Esophagus (tissue), 2 donors: ENCODE results near the gene F11R. TPM values are rescaled to one million over a fixed set of nuclear protein-coding genes. Genes with fewer than 3 reads are reported as not detected.
"Not testable (repeated sequence)": the region's sequence is repeated elsewhere in the genome, so short reads cannot be mapped to it uniquely, and the experiment has no call there.

ENCODE experiments used
- H3K27ac ChIP-seq, 2 donors: one replicate each; pipeline ENCODE4 v1.5.1; 2013; ENCODE audit warnings: low read depth in 2 of 2, mild to moderate bottlenecking in 2 of 2, inconsistent platforms in 1 of 2, low read length in 1 of 2, moderate library complexity in 1 of 2
- H3K27me3 ChIP-seq, 2 donors: one replicate each; pipeline ENCODE4 v1.6.1; 2013; ENCODE audit warnings: low read length in 2 of 2, control low read depth in 1 of 2, mild to moderate bottlenecking in 1 of 2; ENCODE audit not compliant: insufficient read depth in 2 of 2, control insufficient read depth in 1 of 2
- H3K36me3 ChIP-seq, 2 donors: one replicate each; pipeline ENCODE4 v1.6.1; 2013; ENCODE audit warnings: low read length in 1 of 2; ENCODE audit not compliant: control insufficient read depth in 2 of 2, insufficient read depth in 2 of 2
- H3K4me1 ChIP-seq, 2 donors: one replicate each; pipeline ENCODE4 v1.6.1; 2013; ENCODE audit warnings: low read length in 1 of 2; ENCODE audit not compliant: control insufficient read depth in 2 of 2, insufficient read depth in 2 of 2
- H3K4me3 ChIP-seq, 2 donors: one replicate each; pipeline ENCODE4 v1.5.1; 2013; ENCODE audit warnings: low read length in 2 of 2, mild to moderate bottlenecking in 2 of 2, low read depth in 1 of 2, moderate library complexity in 1 of 2
- H3K9me3 ChIP-seq, 2 donors: one replicate each; pipeline ENCODE4 v1.6.1; 2013; ENCODE audit warnings: mild to moderate bottlenecking in 2 of 2, low read depth in 1 of 2, low read length in 1 of 2, moderate library complexity in 1 of 2; ENCODE audit not compliant: control insufficient read depth in 2 of 2, insufficient read depth in 1 of 2
- WGBS, 2 donors: extraction: QIAGEN DNeasy Blood & Tissue Kit; methylation state at CpG; one replicate each; pipeline ENCODE4 v1.1.7; 2013; 5-methylcytosine and 5-hydroxymethylcytosine counted together
- polyA plus RNA-seq, 2 donors: library from polyadenylated mRNA; stranded (reverse); fragments of 200-250 nt; gene quantifications; one replicate each; pipeline ENCODE4 v1.2.3, GENCODE V29; 2013
- donor health status: healthy with polysubstance abuse.
- donor health status: Bipolar disorder and iron deficiency.

F11R gene
- polyA plus RNA-seq, 2 donors = 56.5 to 76.4 TPM

DNA sequence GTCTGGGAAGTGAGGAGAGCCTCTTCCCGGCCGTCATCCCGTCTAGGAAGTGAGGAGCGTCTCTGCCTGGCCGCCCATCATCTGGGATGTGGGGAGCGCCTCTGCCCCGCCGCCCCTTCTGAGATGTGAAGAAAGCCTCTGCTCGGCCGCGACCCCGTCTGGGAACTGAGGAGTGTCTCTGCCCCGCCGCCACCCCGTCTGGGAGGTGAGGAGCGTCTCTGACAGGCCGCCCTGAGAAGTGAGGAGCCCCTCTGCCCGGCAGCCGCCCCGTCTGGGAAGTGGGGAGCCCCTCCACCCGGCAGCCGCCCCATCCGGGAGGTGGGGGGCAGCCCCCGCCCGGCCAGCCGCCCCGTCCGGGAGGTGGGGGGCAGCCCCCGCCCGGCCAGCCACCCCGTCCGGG, 8.5 kb upstream of the F11R start:
- 96 to 99% methylated on average over 26 to 32 of the region's 32 CpGs for WGBS, 2 donors
- H3K4me3 ChIP-seq, H3K4me1 ChIP-seq, H3K9me3 ChIP-seq, H3K36me3 ChIP-seq, H3K27ac ChIP-seq, H3K27me3 ChIP-seq: not testable (repeated sequence)

DNA sequence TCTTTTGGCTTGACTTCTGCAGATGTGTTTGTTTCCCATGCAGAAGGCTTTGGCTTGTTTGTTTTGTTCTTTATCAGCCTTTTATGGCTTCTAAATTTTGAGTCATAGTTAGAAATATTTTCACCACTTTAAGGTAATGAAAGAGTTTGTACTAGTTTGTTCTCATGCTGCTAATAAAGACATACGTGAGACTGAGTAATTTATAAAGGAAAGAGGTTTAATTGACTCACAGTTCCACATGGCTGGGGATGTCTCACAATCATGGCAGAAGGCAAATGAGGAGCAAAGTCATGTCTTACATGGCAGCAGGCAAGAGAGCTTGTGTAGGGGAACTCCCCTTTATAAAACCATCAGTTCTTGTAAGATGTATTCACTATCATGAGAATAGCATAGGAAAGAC, 6.0 kb upstream of the F11R start:
- H3K27me3 ChIP-seq, H3K27ac ChIP-seq, H3K4me1 ChIP-seq, H3K36me3 ChIP-seq, H3K4me3 ChIP-seq, H3K9me3 ChIP-seq: not testable (repeated sequence)
- WGBS, 2 donors = 31 to 47% methylated on average over 1 of the region's 1 CpG

GRCh38 chr1:161022432-161022831, 1.5 kb upstream of the F11R start:
- H3K9me3 ChIP-seq, H3K4me1 ChIP-seq, H3K4me3 ChIP-seq, H3K27me3 ChIP-seq, H3K36me3 ChIP-seq: not testable (repeated sequence)
- 68 to 79% methylated on average over 12 of the region's 12 CpGs for WGBS, 2 donors
- H3K27ac ChIP-seq = peak overlapping the region; percentile 76 to 78

- 51 to 60% methylated on average over 2 of the region's 2 CpGs for WGBS, 2 donors
- Histone ChIP-seq H3K4me1 (peaks cover 2 to 6% of the 10 kb centered on the region in 2 donors), H3K36me3 (no peaks in the 10 kb centered on the region), H3K4me3 (peak overlapping the region in 1 of 2 donors; percentile 66), H3K9me3 (no peaks in the 10 kb centered on the region), H3K27ac (peak overlapping the region; percentile 93 to 94), H3K27me3 (no peaks in the 10 kb centered on the region)
These were observed 1.0 kb upstream of the F11R start for GRCh38 chr1:161021970-161022353.

GRCh38 chr1:161021165-161021969, 415 bp upstream of the F11R start:
- Histone ChIP-seq H3K4me3 (peak overlapping the region; percentile 66 to 89), H3K9me3 (no peaks in the 10 kb centered on the region), H3K36me3 (no peaks in the 10 kb centered on the region), H3K27ac (peak overlapping the region; percentile 96 to 97), H3K27me3 (no peaks in the 10 kb centered on the region), H3K4me1 (peaks cover 2 to 6% of the 10 kb centered on the region in 2 donors)
- 13 to 14% methylated on average over 34 of the region's 34 CpGs for WGBS, 2 donors

DNA sequence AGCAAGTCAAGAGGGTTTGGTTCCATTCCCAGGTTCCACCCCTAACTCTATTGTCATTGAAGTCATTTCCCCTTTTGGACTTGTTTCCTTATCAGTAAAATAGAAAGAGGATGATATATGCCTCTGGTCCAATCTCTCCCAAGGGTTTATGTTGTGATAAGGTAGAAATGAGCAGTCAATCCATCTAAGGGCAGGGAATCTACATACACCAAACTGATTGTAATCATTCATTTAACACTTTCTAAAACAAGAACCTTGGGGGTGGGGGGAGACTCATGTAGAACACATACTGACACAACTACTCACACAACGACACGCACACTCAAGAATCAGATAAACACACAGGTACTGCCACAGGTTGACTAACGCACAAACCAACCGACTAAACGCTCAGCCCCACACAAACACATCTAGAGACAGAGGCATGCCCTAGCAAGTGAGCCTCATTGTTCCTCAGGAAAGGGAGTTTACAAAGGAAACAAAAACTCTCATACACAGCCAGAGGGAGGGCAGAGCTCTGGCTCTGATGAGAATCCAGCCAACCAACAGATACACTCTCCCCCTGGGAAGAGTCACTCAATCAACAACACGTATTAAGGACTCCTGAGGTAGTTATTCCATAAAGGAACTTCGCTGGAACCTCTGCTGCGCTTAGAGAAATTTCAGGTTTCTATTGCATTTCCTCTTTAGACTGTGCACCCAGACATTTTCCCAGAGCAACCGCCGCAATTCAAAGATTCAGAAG, 1.0 kb downstream of the F11R start:
- peaks cover 2 to 6% of the 10 kb centered on the region in 2 donors for H3K4me1 ChIP-seq
- WGBS, 2 donors = 11 to 12% methylated on average over 10 of the region's 10 CpGs

GRCh38 chr1:161019111-161019660, 1.8 kb downstream of the F11R start:
- H3K27me3 ChIP-seq, H3K9me3 ChIP-seq, H3K36me3 ChIP-seq, H3K4me1 ChIP-seq: not testable (repeated sequence)
- Histone ChIP-seq H3K27ac (peak overlapping the region; percentile 91 to 96), H3K4me3 (peak overlapping the region; percentile 66 to 89)
- 51 to 64% methylated on average over 15 of the region's 15 CpGs for WGBS, 2 donors

More for the DNA sequence above, 1.0 kb downstream of the F11R start:
- Histone ChIP-seq H3K36me3 (no peaks in the 10 kb centered on the region), H3K9me3 (no peaks in the 10 kb centered on the region), H3K4me3 (peak overlapping the region; percentile 66 to 89), H3K27me3 (no peaks in the 10 kb centered on the region), H3K27ac (peak overlapping the region; percentile 96 to 97)

GRCh38 chr1:161018631-161018930, 2.4 kb downstream of the F11R start:
- Histone ChIP-seq H3K27ac (peak overlapping the region; percentile 91 to 96), H3K9me3 (no peaks in the 10 kb centered on the region), H3K4me1 (peaks cover 2 to 6% of the 10 kb centered on the region in 2 donors), H3K27me3 (no peaks in the 10 kb centered on the region), H3K36me3 (no peaks in the 10 kb centered on the region), H3K4me3 (peak overlapping the region; percentile 16 to 66)
- 82 to 89% methylated on average over 1 of the region's 1 CpG for WGBS, 2 donors

DNA sequence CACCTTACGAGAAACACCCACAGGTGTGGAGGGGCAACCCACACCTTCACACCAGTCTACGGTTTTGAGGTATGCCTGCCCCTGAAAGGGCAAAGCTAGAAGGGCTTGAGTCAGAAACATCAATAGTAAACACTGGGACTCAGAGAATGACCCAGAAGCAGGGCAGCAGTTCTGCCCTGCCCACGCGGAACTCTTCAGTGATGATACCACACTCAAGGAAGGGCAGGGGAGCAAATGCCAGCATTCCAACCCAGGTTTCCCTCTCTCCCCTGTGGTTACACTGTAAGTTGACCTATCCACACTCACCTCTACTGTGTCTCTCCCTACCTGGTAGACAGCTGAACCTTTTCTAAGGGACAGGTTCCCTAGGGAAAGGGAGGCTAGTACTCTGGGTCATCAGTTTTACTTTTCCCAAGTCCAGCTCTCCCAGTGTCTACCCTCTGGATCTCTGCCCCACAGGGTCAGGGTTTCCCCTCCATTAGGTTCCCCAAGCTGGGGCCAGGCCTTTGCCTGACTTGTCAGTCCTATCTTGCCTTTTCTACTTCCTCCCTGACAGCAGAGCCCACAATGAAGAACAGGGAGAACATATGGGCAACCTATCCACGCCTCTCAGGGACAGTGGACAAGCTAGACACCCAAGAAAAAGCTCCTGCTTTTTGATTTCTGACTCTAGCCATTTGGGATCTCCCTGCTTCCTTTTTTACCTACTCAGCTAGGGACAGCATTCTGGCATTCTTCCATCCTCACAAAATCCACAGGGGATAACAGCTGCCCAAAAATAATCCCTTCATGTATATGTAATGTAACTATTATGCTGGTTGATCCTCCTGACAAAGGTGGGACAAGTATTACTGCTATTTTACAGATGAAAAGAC, 3.0 kb downstream of the F11R start:
- H3K27me3 ChIP-seq = no peaks in the 10 kb centered on the region
- H3K4me1 ChIP-seq = peaks cover 6 to 7% of the 10 kb centered on the region in 2 donors
- peak overlapping the region; percentile 91 to 96 for H3K27ac ChIP-seq
- 69 to 74% methylated on average over 5 of the region's 5 CpGs for WGBS, 2 donors
- H3K9me3 ChIP-seq = no peaks in the 10 kb centered on the region
- no peaks in the 10 kb centered on the region for H3K36me3 ChIP-seq
- H3K4me3 ChIP-seq = peak overlapping the region; percentile 16 to 66
